Prostate gland (tissue), 2 donors: ENCODE data around the gene PURB. TPM values are rescaled to one million over a fixed set of nuclear protein-coding genes. Genes with fewer than 3 reads are reported as not detected.

Source experiments
- DNase-seq: peaks from one replicate; pipeline ENCODE4 v3.0.0-alpha.2; 2019; ENCODE audit warnings: low spot score
- H3K27ac ChIP-seq, 2 donors: fragments of 200-600 bp; sonication (generic); 2 replicates each; pipeline ENCODE4 v1.5.1; 2017 to 2019
- H3K27me3 ChIP-seq: fragments of 200-600 bp; sonication (generic); replicated peaks from 2 replicates; pipeline ENCODE4 v1.5.1; 2019; ENCODE audit not compliant: insufficient read depth
- H3K36me3 ChIP-seq, 2 donors: fragments of 200-600 bp; sonication (generic); 1 replicate in 1 of 2; 2 replicates in 1 of 2; pipeline versions ENCODE4 v1.5.1 to v1.8.1; 2017 to 2019
- H3K4me1 ChIP-seq: fragments of 200-600 bp; sonication (generic); replicated peaks from 2 replicates; pipeline ENCODE4 v1.5.1; 2019
- H3K4me3 ChIP-seq, 2 donors: fragments of 200-600 bp; sonication (generic); 2 replicates each; pipeline ENCODE4 v1.5.1; 2017 to 2019
- H3K9me3 ChIP-seq: fragments of 200-600 bp; sonication (generic); 2 replicates; pipeline ENCODE4 v1.5.1; 2017
- POLR2A ChIP-seq: fragments of 450-650 bp; IDR thresholded peaks from one replicate; pipeline ENCODE4 v1.6.1; 2016; ENCODE audit warnings: antibody characterized with exemption, mild to moderate bottlenecking
- POLR2AphosphoS5 ChIP-seq: sonication (generic); formaldehyde crosslinking; IDR thresholded peaks from one replicate; pipeline ENCODE4 v1.6.1; 2017; ENCODE audit warnings: antibody characterized with exemption
- WGBS: methylation state at CpG from one replicate; pipeline ENCODE4 v1.1.5; 2018; 5-methylcytosine and 5-hydroxymethylcytosine counted together
- intact Hi-C: fragments of 100-400 bp; cut with DNase I; formaldehyde crosslinking; loops from one replicate; pipeline ENCODE4 v1.14.2; 2022
- total RNA-seq, 2 donors: library from RNA; depleted of rRNA; stranded (reverse); fragments of >200 nt; gene quantifications; one replicate each; pipeline ENCODE4 v1.1.0, GENCODE V29; 2016
- TF ChIP-seq, protein P1 (sequence below), 4 experiments: fragments of 200-600 bp in 2 of 4; fragments of 450-650 bp in 2 of 4; sonication (generic) in 2 of 4; IDR thresholded peaks; 1 replicate in 3 of 4; 2 replicates in 1 of 4; pipeline ENCODE4 v1.5.1; 2016 to 2019; ENCODE audit warnings: antibody characterized with exemption in 4 of 4, mild to moderate bottlenecking in 2 of 4, moderate library complexity in 2 of 4

Gene PURB
- total RNA-seq, 2 donors from 2014 or later, result 21.9 to 22.0 TPM

DNA sequence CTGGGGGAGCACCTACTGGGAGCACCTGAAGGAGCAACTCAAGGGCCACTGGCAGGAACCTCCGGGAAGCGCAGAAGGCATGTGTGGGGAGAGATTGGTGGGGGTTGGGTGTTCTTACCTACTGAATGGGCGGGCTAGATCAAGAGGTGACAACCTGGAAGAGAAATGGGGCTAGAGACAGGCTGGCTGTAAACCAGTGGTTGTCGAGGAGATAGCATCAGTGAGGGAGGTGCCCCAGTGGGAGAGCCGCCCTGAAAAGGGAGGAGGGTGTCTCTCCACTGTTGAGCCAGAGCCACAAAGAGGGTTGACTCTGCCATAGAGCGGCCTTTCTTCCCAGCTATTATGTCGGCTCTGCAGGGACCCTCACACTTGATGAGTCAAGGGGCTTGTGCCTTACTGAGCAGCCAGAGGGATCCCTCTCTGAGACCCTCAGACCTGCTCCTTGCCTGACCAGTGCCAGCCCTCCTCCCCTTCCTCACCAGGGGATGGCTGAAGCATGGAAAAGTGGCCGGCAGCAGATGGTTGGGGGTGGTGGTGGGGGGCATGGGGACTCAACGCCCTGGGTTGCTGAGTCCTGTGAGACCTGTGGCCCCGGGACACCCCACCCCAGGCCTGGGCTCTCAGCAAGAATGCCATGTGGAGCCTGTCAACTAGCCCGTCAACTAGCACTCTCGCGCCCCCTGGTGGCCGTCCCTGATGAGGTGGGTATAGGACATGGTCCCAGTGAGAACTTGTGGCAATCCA is 36.4 kb upstream of the PURB start:
- H3K27ac ChIP-seq, result no peak overlapping the region
- WGBS, result 33% methylated on average over 14 of the region's 14 CpGs
- no peaks in the 10 kb centered on the region for H3K4me1 ChIP-seq
- TF ChIP-seq POLR2AphosphoS5 (no peak), POLR2A (no peak)
- TF ChIP-seq, protein P1, sequence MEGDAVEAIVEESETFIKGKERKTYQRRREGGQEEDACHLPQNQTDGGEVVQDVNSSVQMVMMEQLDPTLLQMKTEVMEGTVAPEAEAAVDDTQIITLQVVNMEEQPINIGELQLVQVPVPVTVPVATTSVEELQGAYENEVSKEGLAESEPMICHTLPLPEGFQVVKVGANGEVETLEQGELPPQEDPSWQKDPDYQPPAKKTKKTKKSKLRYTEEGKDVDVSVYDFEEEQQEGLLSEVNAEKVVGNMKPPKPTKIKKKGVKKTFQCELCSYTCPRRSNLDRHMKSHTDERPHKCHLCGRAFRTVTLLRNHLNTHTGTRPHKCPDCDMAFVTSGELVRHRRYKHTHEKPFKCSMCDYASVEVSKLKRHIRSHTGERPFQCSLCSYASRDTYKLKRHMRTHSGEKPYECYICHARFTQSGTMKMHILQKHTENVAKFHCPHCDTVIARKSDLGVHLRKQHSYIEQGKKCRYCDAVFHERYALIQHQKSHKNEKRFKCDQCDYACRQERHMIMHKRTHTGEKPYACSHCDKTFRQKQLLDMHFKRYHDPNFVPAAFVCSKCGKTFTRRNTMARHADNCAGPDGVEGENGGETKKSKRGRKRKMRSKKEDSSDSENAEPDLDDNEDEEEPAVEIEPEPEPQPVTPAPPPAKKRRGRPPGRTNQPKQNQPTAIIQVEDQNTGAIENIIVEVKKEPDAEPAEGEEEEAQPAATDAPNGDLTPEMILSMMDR (IDR thresholded peaks at IDR 0.05), result peak; percentile 48 to 83 (median 58)
- no peak overlapping the region for H3K4me3 ChIP-seq
- intact Hi-C loops, result loop anchor here (5.0 kb wide), 1 partner anchor 64 kb away; no protein-coding TSS in a partner anchor
- H3K36me3 ChIP-seq, result no peaks in the 10 kb centered on the region
- no peaks in the 10 kb centered on the region for H3K9me3 ChIP-seq
- no peaks in the 10 kb centered on the region for H3K27me3 ChIP-seq
- peak; percentile 64 for DNase-seq

DNA sequence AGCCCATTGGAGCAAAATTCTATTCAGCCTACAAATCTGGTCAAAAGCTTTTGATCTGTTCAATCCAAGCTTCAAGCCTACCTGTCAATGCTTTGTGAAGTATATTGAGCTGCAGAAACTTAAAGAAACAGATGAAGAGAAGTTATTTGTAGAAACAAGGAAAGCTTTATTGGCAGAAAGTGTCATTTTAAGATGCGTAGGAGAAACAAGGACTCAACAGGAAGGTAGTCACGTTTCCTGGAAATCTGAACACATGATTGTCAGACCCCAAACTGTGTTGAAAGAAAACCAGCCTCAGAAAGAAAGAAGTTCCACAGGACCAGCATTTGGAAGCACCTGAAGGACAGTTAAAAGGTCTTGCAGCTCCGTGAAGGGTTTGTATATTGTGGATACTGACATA is 34.8 kb upstream of the PURB start:
- H3K4me3 ChIP-seq, result no peak overlapping the region
- WGBS, result 70% methylated on average over 3 of the region's 3 CpGs

DNA sequence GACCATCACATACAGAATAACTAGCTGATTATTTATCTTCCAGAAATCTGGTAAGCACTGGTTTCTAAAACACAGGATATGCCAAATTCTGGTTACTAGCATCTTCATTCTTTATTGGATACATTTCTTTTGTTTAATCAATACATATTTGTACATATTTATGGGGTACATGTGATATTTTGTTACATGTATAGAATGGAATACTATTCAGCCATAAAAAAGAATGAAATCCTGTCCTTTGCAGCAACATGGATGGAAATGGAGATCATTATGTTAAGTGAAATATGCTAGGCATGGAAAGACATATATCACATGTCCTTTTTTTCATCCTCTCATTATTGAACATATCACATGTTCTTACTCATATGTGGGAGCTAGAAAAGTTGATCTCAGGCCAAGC is 32.7 kb upstream of the PURB start:
- Histone ChIP-seq H3K9me3 (no peaks in the 10 kb centered on the region), H3K27ac (no peak overlapping the region), H3K4me1 (no peaks in the 10 kb centered on the region), H3K27me3 (no peaks in the 10 kb centered on the region), H3K4me3 (no peak overlapping the region), H3K36me3 (no peaks in the 10 kb centered on the region)
- no peak for DNase-seq
- no peak for TF ChIP-seq POLR2A
- TF ChIP-seq, protein P1 (IDR thresholded peaks at IDR 0.05), result no peak
- TF ChIP-seq POLR2AphosphoS5, result no peak
- intact Hi-C loops, result no loop called here

More for the DNA sequence above, 34.8 kb upstream of the PURB start:
- H3K9me3 ChIP-seq, result no peaks in the 10 kb centered on the region
- H3K36me3 ChIP-seq, result no peaks in the 10 kb centered on the region
- no peak for TF ChIP-seq POLR2AphosphoS5
- no peak for TF ChIP-seq POLR2A
- TF ChIP-seq, protein P1 (IDR thresholded peaks at IDR 0.05), result no peak
- intact Hi-C loops, result loop anchor here (5.0 kb wide), 1 partner anchor 63 kb away; no protein-coding TSS in a partner anchor
- no peak for DNase-seq
- H3K27ac ChIP-seq, result no peak overlapping the region
- no peaks in the 10 kb centered on the region for H3K4me1 ChIP-seq
- H3K27me3 ChIP-seq, result no peaks in the 10 kb centered on the region

DNA sequence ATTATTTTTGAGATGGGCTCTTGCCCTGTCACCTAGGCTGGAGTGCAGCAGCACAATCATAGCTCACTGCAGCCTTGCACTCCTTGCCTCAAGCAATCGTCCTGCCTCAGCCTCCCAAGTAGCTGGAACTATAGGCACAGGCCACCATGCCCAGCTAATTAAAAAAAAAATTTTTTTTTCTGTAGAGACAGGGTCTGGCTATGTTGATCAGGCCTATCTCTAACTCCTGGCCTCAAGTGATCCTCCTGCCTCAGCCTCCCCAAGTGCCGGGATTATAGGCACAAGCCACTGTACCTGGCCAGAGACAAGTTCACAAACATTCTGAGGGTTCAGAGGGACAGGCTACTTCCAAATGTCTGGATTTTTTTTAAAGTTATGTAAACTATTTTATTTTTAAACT is 32.1 kb upstream of the PURB start:
- no peak overlapping the region for H3K27ac ChIP-seq
- no peak overlapping the region for H3K4me3 ChIP-seq
- no peaks in the 10 kb centered on the region for H3K36me3 ChIP-seq
- intact Hi-C loops, result no loop called here
- no peak for DNase-seq
- 92% methylated on average over 2 of the region's 2 CpGs for WGBS
- H3K27me3 ChIP-seq, result no peaks in the 10 kb centered on the region
- no peaks in the 10 kb centered on the region for H3K4me1 ChIP-seq
- TF ChIP-seq POLR2AphosphoS5 (no peak), POLR2A (no peak)
- TF ChIP-seq, protein P1 (IDR thresholded peaks at IDR 0.05), result no peak
- H3K9me3 ChIP-seq, result no peaks in the 10 kb centered on the region

DNA sequence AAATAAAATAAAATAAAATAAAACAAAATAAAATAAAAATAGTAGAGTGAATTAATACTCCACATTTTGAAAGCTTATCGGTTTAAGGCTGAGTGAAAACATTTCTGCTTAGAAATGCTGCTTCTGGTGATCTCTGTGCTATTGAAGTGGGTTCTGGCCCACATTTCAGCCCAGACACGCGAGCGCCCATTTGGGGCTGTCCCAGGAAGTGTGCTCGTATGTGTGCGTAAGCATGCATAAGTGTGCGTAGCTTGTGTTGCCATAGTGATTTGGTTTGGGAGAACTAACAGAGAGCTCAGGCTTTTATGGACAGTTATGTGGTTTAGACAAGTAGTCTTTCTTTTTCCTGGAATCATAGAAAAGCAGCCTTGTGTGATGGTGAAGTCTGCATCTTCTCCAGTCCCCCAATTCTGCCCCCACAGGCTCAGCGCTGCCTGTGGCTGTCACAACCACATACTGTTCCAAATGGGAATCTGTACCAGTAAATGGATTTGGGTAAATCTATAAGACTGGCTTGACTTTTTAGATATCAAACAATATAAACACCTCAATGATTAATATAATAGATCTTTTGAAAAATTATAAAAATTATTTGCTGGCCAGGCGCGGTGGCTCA is 29.8 kb upstream of the PURB start:
- no peak for DNase-seq
- TF ChIP-seq, protein P1 (IDR thresholded peaks at IDR 0.05), result no peak
- TF ChIP-seq POLR2AphosphoS5 (no peak), POLR2A (no peak)
- Histone ChIP-seq H3K36me3 (no peaks in the 10 kb centered on the region), H3K9me3 (no peaks in the 10 kb centered on the region), H3K27ac (no peak overlapping the region), H3K4me1 (no peaks in the 10 kb centered on the region), H3K27me3 (no peaks in the 10 kb centered on the region), H3K4me3 (no peak overlapping the region)
- WGBS, result 74% methylated on average over 10 of the region's 10 CpGs
- intact Hi-C loops, result no loop called here
